IPS-11a (cell line): ENCODE data around the gene ICAM2.

Experiments
- H3K4me3 ChIP-seq: one replicate; pipeline ENCODE4 v1.5.1; 2013; ENCODE audit warnings: low read depth, low read length, control low read depth

Gene ICAM2

DNA sequence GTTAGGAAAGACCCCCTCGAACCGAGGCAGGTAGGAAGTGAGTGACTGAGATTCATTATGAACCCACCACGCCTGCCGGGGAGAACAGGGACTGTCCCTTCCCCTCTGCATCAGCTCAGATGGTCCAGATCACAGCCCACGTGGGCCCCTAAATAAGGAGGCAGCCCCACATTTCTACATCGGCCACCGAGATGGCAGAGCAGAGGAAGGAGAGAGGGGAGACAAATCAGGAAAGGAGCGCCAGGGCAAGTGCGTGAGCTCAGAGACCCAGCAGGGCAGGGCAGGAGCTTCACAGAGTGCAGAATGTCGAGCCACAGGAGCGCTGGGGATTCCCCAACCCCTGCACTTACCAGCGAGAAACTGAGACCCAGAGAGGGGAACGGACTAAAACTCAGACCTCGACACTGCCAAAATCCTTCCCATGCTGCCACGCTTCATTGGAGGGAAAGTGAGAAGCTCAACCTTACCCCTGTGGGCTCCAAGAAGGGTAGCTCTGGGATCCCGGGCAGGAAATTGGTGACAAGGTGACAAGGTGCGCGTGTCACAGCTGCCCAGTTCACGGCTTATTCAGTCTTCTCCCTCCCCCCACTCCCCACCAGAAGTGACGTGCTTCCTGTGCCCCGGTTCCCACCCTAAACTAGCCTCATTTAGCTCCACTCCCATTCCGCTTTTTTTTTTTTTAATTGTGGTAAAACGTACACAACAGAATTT, at the start of gene ICAM2:
ICAM2 (minus strand) TSS at position 578 of the 711 bp plus-strand sequence. CDS start 13,942 bp downstream, outside the sequence.
- H3K4me3 ChIP-seq, result no peak within 1 kb of the TSS

DNA sequence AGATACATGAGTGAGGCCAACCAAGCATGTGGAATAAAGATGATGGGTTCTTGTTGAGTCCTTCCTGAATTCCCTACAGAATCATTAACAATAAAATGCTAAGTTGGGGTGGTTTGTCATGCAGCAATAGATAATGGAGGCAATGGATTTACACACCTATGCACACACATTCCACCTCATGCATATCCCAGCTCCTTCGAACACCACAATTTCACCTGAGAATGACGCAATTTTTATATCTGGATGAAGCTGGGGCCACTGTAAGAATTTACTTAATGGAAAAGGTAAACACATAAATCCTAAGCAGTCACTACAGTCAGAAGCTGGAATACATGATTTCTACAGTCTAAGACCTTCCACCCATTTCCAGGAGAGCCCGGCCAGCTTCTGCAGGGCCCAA, 49.8 kb upstream of the ICAM2 start:
- no peak overlapping the region for H3K4me3 ChIP-seq

DNA sequence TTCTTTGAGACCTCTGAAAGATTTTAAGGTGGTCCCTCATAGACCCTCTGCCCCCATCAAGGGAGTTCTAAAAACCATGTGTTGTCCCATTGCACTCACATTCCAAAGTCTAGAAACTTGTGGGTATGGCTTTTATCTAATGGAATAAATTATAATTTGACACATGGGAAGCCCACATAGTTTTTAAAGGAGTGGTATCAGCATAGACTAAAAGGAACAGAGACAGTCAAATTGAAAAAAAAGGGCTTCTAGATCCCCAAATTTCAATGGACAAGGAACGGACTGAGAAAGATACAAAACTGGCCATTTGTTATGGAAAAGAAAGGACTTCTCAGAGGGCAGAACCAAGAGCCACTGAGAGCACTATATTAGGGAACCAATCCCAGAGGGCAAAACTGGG, 48.7 kb upstream of the ICAM2 start:
- H3K4me3 ChIP-seq, result no peak overlapping the region

DNA sequence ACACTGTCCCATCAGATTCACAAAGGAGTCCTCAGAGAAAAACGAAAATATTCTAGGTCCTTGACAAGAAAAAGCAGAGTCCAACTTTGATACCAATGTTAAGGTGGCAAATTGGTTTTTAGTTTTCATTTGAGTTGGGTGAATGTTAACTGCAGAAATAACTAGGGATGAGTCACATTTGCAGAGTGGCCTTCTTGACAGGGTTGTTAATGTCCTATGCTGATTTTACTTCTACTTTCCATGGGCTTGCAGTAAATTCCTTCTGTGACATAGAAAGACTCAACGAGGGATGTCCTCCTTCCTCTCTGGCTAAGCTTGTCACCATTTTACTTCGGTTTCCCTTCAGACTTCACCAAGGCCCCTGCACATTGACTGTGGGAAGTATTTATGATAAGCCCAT, 47.2 kb upstream of the ICAM2 start:
- H3K4me3 ChIP-seq, result no peak overlapping the region

DNA sequence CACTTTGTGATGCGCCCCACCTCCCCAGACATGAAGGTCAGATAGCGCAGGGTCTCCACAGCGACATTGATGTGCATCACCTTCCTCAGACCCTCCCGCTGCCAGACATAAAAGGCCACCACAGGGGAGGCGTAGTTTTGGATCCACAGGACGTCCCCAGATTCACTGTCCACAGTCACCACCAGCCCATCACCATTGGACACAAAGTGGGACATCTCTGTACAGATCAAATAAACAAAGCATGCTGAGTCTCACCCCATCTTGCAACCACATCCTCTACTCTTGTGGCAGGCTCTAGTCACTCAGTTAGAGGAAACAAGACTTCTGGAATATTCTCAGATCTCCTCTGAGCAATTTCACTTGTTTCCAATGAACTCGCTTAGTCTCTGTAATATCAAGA, 46.3 kb upstream of the ICAM2 start:
- H3K4me3 ChIP-seq, result no peak overlapping the region

DNA sequence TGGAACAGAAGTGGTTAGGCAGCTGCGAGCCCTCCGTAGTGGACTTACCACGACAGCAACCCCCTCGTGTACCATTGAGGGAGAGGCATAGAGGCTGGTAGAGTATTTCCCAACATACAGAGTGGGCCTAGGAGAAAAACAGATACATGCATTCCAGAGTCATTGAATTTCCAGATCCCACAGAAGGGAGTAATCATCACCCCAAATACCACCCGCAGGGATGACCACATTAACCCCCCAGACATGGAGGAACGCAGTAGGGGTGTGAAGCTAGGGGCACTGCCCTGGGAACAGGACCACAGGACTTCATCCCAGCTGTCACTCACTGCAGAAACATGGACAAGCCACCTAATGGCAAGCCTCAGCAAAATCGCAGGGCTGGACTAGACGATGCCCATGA, 44.7 kb upstream of the ICAM2 start:
- no peak overlapping the region for H3K4me3 ChIP-seq

DNA sequence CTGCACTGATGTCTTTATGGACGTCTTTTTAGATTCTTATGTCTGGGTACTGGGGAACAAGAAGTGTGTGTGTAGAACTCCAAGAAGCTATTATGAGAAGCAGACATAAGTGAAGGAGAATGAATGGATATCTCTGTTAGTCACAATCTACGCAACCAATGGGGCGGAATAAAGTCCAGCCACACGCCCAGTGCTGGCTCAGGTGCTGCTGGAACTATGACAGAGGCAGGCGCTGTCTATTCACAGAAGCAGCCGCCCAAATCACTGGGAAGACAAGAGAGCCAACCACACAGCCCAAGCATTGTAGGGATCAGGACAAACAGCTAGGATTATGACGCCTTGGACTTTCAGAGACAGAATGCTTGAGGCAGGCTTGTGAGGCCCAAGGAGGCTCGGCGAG, 43.9 kb upstream of the ICAM2 start:
- no peak overlapping the region for H3K4me3 ChIP-seq

DNA sequence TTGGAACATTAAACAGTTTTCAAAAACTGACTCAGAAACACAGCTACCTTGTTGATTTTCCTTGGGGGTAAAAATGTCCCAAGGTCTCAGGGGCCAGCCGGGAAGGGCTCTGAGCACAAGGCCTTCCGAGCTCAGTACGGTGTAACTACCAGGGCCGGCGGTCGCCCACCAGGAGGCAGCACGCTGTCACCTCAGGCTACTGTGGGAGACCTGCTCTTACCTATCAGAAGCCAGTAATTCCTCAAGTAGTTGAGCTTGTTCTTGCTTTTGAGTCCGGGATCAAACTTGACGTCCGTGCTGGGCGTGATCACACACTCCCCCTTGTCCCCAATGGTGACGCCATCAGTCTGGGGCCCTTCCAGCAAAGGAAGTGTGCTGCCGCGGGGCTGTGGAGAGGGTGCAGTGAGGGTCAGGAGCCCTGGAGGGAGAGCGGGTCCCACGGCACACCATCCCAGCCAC, 43.4 kb upstream of the ICAM2 start:
- no peak overlapping the region for H3K4me3 ChIP-seq

DNA sequence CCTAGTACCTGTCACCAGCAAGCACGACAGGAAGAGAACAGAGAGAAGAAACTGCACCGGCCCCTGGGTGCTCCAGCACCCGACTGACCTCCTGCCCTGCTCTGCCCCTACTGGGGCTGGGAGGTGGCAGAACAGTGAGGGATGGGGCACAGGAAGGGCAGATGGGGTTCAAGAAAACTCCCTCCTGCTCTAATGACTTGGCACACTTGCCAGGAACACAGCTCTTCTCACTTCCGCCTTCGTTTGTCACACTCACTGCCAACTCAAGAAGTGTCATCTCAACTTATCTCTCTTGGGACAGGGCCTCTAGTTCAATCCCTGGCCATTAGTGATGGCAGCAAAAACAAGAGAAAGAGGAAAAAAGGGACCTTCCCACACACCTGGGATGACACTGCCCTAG, 42.7 kb upstream of the ICAM2 start:
- H3K4me3 ChIP-seq, result no peak overlapping the region

DNA sequence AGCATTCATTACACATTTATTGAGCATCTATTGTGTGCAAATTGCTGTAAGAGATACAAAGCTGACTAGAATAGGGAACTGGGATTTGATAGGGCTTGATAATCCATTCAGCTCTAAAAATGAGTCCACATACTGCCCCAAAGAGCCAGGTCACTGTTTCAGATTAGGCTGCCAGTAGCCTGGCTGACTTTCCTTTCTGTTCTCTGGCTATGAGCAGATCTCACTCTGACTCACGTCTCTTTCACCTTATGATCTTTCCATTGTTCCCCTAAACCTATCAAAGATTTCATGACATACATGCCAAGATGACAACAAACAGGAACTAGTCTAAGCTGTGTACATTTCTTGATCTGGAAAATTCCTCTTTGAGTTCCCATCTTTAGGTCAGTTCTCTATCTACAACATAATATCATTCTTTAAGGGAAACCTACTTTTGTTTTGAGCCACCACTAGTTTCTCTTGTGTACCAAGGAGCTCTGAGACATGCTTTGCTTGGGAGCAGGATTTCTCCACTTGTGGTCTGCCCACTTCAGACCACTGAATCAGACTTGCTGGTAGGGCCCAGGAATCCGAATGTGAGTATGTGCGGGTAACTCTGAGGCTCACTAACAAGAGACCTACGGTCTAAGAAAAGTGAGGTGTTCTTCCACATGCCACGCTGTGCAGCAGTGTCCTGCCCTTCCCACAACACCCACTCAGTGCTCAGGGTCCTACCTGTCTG, 40.9 kb upstream of the ICAM2 start:
- no peak overlapping the region for H3K4me3 ChIP-seq

DNA sequence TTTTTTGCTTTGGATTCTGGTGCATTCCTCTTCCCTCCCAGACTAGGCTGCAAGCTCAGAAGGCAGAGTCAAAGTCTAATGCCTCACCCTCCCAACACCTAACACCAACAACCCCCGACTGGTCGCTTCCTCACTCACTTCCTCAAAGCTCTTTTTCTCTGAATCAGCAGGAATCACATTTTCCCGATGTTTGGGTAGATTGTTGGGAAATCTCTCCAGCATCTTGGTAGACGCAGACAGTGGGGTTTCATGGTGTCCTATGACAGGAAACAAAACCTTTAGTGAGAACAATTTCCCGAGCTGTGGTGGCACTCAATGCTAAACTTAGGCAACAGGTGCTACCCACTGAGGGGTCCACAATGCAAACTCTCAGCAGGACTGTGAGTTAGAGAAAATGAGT, 39.9 kb upstream of the ICAM2 start:
- no peak overlapping the region for H3K4me3 ChIP-seq

DNA sequence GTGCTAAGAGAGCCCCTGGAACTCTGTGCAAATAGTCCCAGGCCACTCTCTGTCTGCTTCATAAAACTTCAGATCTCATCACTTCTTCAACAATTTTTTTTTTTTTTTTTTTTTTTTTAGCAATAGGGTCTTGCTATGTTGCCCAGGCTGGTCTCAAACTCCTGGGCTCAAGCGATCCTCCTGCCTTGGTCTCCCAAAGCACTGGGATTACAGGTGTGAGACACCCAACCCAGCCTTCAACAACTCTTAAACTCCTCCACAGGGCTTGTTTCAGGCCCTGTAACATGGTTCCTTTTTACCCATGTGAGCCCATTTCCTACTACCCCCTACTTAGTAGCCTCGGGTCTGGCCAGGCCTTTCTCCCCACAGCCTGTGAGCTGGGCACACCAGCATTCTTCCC, 39.3 kb upstream of the ICAM2 start:
- no peak overlapping the region for H3K4me3 ChIP-seq

DNA sequence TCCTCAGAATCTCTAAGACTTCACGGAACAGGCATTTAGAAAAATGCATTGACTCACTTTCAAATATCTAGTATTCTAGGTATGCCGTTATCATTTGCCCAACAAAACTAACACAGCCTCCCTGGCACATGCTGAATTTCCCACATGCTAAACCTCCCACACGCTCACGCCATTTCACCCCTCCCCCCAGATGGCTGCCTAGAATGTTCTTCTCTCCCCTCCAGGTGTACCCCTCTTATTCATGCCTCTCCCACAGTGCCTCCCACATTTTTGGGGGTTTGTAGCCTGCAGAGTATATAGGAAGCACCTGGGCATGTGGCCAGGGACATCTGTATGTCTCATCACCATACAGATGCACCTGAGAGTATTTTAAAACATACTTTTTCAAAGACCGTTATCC, 38.2 kb upstream of the ICAM2 start:
- H3K4me3 ChIP-seq, result no peak overlapping the region

DNA sequence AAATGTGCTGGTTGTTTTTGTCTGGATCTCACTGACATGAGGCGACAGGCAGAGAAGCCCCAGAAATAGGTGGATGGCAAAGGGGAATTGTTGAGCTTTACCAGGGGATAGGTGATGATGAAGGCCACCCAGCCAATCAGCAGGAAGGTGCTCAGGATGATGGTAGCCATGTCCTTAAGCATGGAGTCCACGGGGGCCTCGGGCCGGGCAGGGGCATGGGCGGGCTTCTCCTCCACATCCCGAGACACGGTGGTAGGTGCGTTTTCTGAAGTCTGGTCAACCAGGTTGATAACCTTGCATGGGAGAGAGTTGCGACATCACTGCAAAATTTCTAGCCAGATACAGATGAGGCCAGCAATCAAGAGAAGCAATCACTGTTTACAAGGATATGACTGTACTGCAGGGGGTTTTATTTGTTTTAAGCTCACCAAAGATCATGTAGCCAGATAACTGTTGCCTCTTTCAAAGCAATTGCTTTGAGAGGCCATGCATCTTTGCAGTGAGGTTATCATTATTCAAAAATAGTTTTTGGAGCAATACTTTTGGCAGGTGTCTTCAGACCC, 37.3 kb upstream of the ICAM2 start:
- H3K4me3 ChIP-seq, result no peak overlapping the region

DNA sequence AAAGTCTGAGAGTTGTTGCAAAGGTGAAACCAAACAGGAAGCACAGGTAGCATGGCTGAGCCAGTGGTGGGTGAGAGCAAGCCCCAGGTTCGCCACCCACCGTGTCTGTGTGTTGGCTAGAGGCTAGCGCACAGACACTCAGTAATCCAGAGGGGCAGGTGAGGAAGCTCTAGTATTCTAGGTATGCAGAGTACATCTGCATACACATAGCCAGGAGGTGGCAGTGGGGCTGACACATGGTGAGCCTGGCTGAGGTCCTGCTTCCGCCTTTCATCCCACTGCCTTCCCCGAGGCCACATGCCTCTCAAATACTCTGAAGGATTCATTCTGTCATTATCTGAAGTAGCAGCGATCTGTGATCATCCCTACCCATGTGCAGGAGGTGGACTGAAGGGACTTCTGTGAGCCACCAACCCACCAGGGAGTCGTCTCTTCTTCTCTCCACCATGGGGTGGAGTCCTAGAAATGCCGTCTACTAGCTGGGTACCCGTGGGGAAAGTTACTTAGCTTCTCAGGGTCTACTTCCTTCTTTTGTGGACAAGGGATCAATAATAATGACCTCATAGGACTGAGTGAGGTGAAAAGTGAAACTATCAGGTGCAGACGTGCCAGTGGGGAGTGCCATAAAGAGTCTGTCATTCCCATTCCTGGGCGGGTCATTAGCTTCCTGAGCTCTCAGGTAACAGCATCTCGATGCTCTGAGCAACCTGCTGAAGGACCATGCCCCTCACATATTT, 36.0 kb upstream of the ICAM2 start:
- no peak overlapping the region for H3K4me3 ChIP-seq

DNA sequence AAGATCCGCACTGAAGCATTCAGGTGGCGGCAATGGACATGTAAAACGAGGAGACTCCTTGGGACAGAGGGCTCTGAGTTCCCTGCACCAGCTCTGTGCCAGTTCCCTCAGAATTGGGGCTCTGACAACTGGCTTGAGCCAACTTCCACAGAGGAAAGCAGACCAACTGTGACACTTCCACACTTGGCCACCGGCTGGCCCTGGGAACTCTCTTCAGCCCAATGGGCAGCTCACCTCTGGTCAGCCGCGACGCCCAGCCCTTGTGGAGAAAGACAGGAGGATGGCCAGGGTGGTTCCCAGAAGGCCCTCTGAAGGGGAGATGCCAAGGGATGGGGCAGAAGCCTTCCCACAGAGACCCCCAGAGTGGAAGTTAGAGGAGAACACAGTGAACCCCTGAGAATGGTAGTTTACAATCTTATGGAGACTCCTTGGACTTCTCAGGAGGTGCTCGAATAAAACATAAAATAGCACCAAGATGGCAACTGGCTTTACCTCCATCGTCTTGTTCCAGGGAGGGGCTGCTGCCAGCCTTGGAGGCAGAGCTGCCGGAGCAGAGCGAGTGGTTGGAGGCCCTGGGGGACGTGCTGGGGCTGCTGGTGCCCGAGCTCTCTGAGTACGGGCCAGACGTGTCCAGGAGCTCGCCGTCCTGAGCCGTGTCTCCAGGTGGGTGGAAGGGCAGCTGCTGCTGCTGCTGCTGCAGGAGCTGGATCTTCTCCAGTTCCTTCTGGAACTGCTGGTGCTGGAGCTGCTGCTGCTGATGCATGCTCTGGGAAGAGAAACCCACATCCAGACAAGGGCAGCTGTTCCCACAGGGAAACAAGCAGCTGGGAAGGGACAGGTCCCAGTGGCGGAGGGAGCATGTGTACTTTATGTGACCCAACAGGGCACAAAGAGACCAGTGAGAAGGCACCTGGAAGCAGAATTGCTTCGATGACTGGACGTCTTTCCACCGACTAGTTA, 35.0 kb upstream of the ICAM2 start:
- no peak overlapping the region for H3K4me3 ChIP-seq

DNA sequence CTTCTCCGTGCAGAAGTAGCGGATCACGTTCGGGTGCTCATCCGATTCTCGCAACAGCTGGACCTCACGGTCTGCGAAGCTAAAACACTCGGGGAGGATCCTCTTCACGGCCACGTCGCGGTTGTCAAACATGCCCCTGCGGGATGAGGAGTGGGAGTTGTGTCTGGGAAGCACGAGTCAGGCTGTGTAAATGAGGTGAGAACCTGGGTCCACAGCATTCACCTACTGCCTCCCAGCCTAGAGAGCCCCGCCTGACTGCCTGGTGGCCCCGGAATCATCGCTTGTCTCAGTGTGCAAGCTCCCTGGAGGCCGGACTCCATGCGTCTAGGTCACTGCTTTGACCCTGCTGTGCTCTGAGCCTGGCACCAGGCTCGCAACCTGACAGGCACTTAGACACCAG, 33.9 kb upstream of the ICAM2 start:
- H3K4me3 ChIP-seq, result no peak overlapping the region

DNA sequence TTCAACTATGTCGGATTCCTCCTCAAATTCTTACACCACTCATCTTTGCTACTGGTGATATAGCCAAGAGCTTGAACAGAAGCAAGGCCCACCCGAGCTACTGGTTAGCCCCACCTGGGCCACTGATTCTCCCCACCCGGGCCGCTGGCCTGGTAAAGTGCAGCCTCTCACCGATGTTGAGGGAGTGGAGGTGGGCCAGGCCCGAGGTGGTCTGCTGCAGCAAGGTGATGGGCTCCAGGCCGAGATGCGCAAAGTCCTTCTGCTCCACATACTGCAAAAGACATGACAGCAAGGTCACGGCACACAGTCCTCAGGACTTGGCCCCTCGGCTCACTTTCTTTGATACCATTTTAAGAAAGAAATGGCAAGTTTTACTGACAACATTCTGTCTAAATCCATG, 32.7 kb upstream of the ICAM2 start:
- no peak overlapping the region for H3K4me3 ChIP-seq

DNA sequence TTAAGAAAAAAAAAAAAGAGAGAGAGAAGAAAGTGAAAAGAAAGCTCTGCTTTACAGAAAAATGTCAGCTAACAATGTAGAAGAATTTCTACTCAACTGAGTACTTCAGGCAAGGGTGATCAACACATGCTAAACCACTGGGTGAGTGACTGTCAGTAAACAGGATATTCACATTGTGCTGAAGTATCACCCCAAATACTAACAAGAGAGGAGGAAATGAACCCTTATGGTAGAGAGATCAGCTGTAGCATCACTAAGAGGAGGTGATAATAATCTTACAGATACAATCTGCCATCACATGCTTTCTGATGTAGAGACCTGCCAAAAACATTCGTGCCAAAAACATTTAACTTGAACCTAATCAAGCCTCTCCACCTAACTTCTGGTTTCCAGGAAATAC, 30.7 kb upstream of the ICAM2 start:
- no peak overlapping the region for H3K4me3 ChIP-seq

DNA sequence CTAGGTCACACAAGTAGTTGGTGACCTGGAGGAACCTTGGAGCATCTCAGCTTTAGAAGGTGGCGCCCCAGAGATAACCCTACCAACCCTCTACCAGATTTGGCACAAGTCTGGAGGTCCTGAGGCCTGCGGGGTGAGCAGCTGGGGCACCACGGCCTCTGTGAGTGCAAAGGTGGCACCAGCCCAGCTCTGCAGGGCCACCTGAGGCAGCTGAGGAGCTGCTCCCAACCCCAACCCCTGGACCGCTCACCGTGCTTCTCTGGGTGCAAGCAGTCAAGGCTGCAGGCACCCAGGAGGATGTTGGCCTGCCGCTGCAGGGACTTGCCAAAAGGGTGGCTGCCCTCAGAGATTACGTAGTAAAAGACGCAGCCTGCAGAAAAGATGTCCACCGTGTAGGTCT, 28.4 kb upstream of the ICAM2 start:
- H3K4me3 ChIP-seq, result no peak overlapping the region

DNA sequence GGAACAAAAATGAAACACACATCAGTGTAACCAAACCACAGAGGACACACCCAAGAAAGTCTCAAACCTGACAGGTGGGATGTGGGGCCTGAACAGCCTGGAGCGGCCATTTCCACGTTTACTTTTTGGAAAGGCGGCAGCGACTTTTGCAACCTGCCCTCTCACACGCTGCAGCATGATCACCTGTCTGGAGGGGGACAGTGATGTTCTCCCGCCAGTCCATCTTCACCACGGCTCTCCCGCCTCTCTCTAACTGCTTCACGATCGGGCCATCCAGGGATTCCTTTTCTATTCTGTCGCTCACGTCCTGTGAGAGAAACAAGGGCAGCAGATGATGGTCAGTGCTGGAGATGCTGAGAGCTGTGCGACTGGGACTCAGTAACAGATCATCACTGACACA, 24.7 kb upstream of the ICAM2 start:
- no peak overlapping the region for H3K4me3 ChIP-seq
